Dermis microvascular lymphatic vessel endothelial cell (primary cell): Measurements from ENCODE around the gene JCHAIN. TPM values are rescaled to one million over a fixed set of nuclear protein-coding genes. Genes with fewer than 3 reads are reported as not detected.
A peak's percentile ranks its signal among the peaks of the same experiment; 100 is the strongest.

Experiments
- DNase-seq, 2 donors: peaks; one replicate each; pipeline versions ENCODE4 v3.0.0 to v3.0.0-alpha.2; 2010; ENCODE audit warnings: low read depth in 2 of 2
- total RNA-seq: library from RNA; depleted of rRNA; stranded (reverse); fragments of >200 nt; gene quantifications from 2 replicates; pipeline ENCODE4 v1.2.1, GENCODE V29; 2014

The JCHAIN gene
- total RNA-seq, 1 donor from 2014 or later = not detected

- DNase-seq = no peak
Measured at GRCh38 chr4:70640192-70640591, 26.1 kb downstream of the JCHAIN start.

GRCh38 chr4:70637239-70637913 lies 28.9 kb downstream of the JCHAIN start:
- DNase-seq = no peak

DNA sequence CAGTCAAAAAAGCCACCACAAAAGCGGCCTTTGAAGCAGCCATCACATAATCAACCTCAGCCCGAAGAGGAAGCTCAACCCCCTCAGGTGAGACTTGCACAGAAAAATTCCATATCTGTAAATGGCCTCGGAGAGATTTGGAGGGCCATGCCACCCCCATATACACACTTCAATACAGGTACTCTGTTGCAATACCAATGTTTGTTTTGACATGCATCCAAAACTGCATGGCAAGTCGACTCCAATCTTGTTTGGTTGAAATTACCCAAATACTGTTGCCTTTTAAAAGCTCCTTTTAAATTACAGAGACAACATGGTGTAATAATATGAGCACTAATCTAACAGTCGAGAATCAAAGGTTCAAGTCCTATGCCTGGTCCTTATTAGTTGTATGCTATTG lies 31.8 kb downstream of the JCHAIN start:
- no peak for DNase-seq

- peak; percentile 36 to 58 for DNase-seq
Measured at GRCh38 chr4:70632028-70632427, 34.3 kb downstream of the JCHAIN start.

- DNase-seq = no peak
Measured at GRCh38 chr4:70630162-70630561, 36.1 kb downstream of the JCHAIN start.

GRCh38 chr4:70629469-70630090 lies 36.7 kb downstream of the JCHAIN start:
- no peak for DNase-seq

- no peak for DNase-seq
Measured at GRCh38 chr4:70628444-70628843, 37.9 kb downstream of the JCHAIN start, which contains the start of gene ENAM. ENAM (plus strand) TSS chr4:70628744; CDS start chr4:70629501, 757 bp downstream.

GRCh38 chr4:70627620-70628019 lies 38.7 kb downstream of the JCHAIN start:
- DNase-seq = no peak

GRCh38 chr4:70624226-70624793 lies 42.0 kb downstream of the JCHAIN start:
- peak in 1 of 2 donors; percentile 6 for DNase-seq

GRCh38 chr4:70623323-70623722 lies 43.0 kb downstream of the JCHAIN start:
- DNase-seq = no peak

GRCh38 chr4:70619778-70620177 lies 46.5 kb downstream of the JCHAIN start:
- no peak for DNase-seq

DNA sequence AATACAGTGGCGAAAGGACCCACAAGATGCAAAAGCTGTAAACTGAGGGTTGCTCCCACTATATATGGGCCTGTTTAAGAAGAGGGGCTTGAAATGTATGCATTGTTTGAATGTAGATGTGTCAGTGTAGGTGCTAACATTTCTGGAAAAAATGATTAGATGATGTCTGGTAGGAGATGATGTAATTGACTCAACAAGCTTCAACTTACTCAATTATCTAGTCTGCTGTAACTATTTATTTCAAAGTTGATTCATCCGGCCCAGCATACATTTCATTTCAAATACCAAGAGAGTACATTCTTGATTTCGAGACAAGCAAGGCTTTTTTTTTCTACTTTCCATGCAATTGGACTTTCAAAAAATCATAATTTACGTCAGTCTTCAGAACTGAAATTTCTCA lies 47.0 kb downstream of the JCHAIN start:
- no peak for DNase-seq

DNA sequence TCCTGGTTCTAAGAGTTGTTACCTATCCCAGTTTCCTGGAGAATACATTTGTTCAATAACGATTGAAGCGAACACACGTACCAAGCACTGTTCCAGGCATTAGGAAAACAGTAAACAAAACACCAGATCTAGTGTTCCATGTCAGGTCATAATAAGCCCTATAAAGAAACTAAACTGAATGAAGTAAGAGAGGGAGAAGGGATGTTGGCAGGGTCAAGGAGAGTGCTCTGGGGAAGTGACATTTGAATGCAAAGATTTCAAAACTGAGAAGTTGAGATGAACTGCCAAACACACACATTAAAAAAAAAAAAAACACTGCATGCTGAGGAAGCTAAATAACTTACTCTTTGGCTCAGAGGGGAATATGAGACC lies 52.1 kb downstream of the JCHAIN start:
- DNase-seq = no peak

- DNase-seq = no peak
Measured at GRCh38 chr4:70613306-70614183, 52.8 kb downstream of the JCHAIN start.

GRCh38 chr4:70608324-70608723 lies 58.0 kb downstream of the JCHAIN start:
- DNase-seq = no peak

DNA sequence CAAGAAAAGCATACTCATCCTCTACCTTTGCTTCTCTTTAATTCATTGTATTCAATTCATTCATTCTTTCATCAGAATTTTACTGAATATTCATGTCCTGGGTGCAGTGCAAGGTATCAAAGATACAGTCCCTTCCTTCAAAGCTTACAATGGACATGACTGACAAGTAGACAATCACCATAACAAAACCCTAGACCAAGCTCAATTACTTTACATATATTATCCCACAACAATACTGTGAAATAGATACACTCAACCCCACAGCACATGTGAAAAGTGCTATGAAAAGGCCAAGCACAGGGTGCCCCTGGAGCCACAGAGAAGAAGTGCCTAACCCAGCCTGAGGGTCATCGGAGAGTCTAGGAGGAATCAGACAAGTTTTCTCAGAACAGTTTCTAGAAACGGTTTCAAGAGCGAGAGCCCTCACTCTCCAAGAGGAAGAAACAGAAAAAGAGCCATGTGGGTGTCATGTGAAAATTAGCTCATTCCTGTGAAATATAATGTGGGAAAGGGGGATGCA lies 58.9 kb downstream of the JCHAIN start:
- no peak for DNase-seq

- no peak for DNase-seq
Measured at GRCh38 chr4:70606459-70606858, 59.8 kb downstream of the JCHAIN start.

Other genes starting within 250 kb of the JCHAIN start
- not detected in 2 replicates for gene MUC7, start 194.3 kb downstream of the JCHAIN start, total RNA-seq
- gene AMTN, start 147.9 kb downstream of the JCHAIN start, total RNA-seq = not detected in 2 replicates
- gene AMBN, start 74.3 kb downstream of the JCHAIN start, total RNA-seq = not detected in 2 replicates
- gene ENAM, start 37.8 kb downstream of the JCHAIN start, total RNA-seq = not detected in 2 replicates
- gene UTP3, start 22.0 kb upstream of the JCHAIN start, total RNA-seq = 10.8 and 17.1 TPM in 2 replicates
- gene RUFY3, start 55.5 kb upstream of the JCHAIN start, total RNA-seq = 25.4 and 29.6 TPM in 2 replicates
- gene GRSF1, start 173.4 kb upstream of the JCHAIN start, total RNA-seq = 50.4 and 53.8 TPM in 2 replicates
- 8.2 and 10.4 TPM in 2 replicates for gene MOB1B, start 235.9 kb upstream of the JCHAIN start, total RNA-seq